RCC 7860 (cell line): ENCODE results near the gene PCDHGA5.
"Not testable (repeated sequence)": the region's sequence is repeated elsewhere in the genome, so short reads cannot be mapped to it uniquely, and the experiment has no call there.

Source experiments
- DNase-seq: peaks from one replicate; pipeline ENCODE4 v3.0.0-alpha.2; 2015; ENCODE audit warnings: low spot score
- FAIRE-seq: peaks from 2 replicates; lab custom pipeline; 2012; peaks lifted over from hg19 to GRCh38; lab: Jason Lieb, UNC

PCDHGA5 gene

GRCh38 chr5:141411575-141411974, 47.6 kb downstream of the PCDHGA5 start:
- no peak for FAIRE-seq
- no peak for DNase-seq

DNA sequence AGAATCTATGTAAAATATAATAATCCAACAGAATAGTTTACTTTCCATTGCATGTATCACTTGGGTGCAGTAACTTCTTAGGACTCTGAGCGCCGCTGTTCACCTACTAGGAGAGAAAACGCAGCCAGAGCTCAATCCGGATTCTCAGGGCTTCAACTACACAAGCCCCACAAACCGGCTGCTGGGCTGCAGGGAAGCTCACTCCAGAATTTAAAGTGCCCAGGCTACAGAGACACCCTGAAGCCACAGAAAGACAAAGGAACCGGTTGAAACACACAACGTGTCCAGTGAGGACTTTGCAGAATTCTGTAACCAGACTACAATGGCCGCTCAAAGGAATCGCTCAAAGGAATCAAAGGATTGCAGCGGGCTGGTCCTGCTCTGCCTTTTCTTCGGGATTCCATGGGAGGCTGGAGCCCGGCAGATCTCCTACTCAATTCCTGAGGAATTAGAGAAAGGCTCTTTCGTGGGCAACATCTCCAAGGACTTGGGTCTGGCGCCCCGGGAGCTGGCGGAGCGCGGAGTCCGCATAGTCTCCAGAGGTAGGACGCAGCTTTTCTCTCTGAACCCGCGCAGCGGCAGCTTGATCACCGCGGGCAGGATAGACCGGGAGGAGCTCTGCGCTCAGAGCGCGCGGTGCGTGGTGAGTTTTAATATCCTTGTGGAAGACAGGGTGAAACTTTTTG, 49.0 kb downstream of the PCDHGA5 start, which contains the start of gene PCDHGA10:
PCDHGA10 (plus strand) TSS at position 134 of the 686 bp plus-strand sequence; CDS start at position 323, 189 bp downstream.
- peak; percentile 56 for DNase-seq

GRCh38 chr5:141413540-141414069, 49.6 kb downstream of the PCDHGA5 start:
- FAIRE-seq (no peak), DNase-seq (no peak)

More for the DNA sequence above, 49.0 kb downstream of the PCDHGA5 start, which contains the start of gene PCDHGA10:
- FAIRE-seq: peak; percentile 52

DNA sequence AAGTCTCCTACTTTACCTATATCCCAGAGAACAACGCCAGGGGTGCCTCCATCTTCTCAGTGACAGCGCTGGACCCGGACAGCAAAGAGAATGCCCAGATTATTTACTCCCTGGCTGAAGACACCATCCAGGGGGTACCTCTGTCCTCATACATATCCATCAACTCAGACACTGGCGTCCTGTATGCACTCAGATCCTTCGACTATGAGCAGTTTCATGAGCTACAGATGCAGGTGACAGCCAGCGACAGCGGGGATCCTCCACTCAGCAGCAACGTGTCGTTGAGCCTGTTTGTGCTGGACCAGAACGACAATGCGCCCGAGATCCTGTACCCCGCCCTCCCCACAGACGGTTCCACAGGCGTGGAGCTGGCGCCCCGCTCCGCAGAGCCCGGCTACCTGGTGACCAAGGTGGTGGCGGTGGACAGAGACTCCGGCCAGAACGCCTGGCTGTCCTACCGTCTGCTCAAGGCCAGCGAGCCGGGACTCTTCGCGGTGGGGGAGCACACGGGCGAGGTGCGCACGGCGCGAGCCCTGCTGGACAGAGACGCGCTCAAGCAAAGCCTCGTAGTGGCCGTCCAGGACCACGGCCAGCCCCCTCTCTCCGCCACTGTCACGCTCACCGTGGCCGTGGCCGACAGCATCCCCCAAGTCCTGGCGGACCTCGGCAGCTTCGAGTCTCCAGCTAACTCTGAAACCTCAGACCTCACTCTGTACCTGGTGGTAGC, 50.7 kb downstream of the PCDHGA5 start:
- not testable (repeated sequence) for DNase-seq, FAIRE-seq

DNA sequence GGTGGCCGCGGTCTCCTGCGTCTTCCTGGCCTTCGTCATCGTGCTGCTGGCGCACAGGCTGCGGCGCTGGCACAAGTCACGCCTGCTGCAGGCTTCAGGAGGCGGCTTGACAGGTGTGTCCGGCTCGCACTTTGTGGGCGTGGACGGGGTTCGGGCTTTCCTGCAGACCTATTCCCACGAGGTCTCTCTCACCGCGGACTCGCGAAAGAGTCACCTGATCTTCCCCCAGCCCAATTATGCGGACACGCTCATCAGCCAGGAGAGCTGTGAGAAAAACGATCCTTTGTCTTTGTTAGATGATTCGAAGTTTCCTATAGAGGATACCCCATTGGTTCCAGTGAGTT, 51.3 kb downstream of the PCDHGA5 start:
- FAIRE-seq, DNase-seq: not testable (repeated sequence)
